Fibroblast of pulmonary artery (primary cell): ENCODE results near the gene UBE3D.

Experiments used
- DNase-seq: peaks from one replicate; pipeline ENCODE4 v3.0.0-alpha.2; 2010; ENCODE audit warnings: low read depth
- H3K4me3 ChIP-seq: replicated peaks from 2 replicates; pipeline ENCODE4 v1.5.1; 2011; ENCODE audit warnings: low read depth, mild to moderate bottlenecking, control low read depth, low read length, moderate library complexity
- CTCF ChIP-seq: IDR thresholded peaks from 2 replicates; pipeline ENCODE4 v1.5.1; 2011; ENCODE audit warnings: mild to moderate bottlenecking, control low read depth, low read length, inconsistent platforms; ENCODE audit errors: missing control alignments

The UBE3D gene

GRCh38 chr6:83097204-83097603, 31.6 kb upstream of the UBE3D start:
- no peak for TF ChIP-seq CTCF
- DNase-seq = peak; percentile 34
- no peak overlapping the region for H3K4me3 ChIP-seq

GRCh38 chr6:83096791-83097190, 31.1 kb upstream of the UBE3D start:
- DNase-seq = peak; percentile 28
- no peak for TF ChIP-seq CTCF
- H3K4me3 ChIP-seq = no peak overlapping the region

- peak; percentile 42 for DNase-seq
- TF ChIP-seq CTCF = no peak
These were observed 27.2 kb upstream of the UBE3D start for GRCh38 chr6:83092756-83093399.

GRCh38 chr6:83086751-83087150, 21.1 kb upstream of the UBE3D start:
- no peak for TF ChIP-seq CTCF
- H3K4me3 ChIP-seq = no peak overlapping the region
- no peak for DNase-seq

More at GRCh38 chr6:83092756-83093399, 27.2 kb upstream of the UBE3D start:
- no peak overlapping the region for H3K4me3 ChIP-seq

GRCh38 chr6:83083476-83083875, 17.8 kb upstream of the UBE3D start:
- no peak for TF ChIP-seq CTCF
- no peak for DNase-seq
- no peak overlapping the region for H3K4me3 ChIP-seq

GRCh38 chr6:83073615-83074014, 8.0 kb upstream of the UBE3D start:
- H3K4me3 ChIP-seq = no peak overlapping the region
- no peak for TF ChIP-seq CTCF
- no peak for DNase-seq

- DNase-seq = no peak
- no peak for TF ChIP-seq CTCF
- H3K4me3 ChIP-seq = no peak overlapping the region
These were observed 7.1 kb upstream of the UBE3D start for GRCh38 chr6:83072726-83073125.
